Hematopoietic multipotent progenitor cell treated with erythropoietin and hydrocortisone succinate and interleukin-3 and kit ligand, for 15 days (in vitro differentiated cells): Measurements from ENCODE around the gene L3MBTL1.

Source experiments
- DNase-seq: peaks from one replicate; pipeline ENCODE4 v3.0.0-alpha.2; 2015; ENCODE audit warnings: low spot score

The L3MBTL1 gene

DNA sequence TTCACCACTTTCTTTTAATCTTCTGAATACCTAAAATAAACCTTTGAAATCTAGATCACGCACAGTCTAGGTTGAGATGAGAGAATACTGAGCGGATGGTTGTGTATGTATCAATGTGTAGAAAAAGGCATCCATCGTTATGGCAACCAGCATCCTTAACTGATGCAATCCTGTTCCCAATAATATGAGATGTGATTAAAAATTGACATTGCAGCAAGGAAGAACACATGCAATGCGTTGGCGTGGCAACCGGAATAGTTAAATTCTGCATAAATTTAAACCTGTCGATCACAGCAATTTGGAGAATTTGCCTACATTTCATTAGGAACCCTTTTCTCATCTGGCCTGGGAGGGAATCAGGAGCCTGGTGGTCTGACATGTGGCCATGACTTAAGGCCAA lies 1.3 kb upstream of the L3MBTL1 start:
- DNase-seq, result no peak

GRCh38 chr20:43508106-43508505 lies 609 bp downstream of the L3MBTL1 start:
- no peak for DNase-seq

DNA sequence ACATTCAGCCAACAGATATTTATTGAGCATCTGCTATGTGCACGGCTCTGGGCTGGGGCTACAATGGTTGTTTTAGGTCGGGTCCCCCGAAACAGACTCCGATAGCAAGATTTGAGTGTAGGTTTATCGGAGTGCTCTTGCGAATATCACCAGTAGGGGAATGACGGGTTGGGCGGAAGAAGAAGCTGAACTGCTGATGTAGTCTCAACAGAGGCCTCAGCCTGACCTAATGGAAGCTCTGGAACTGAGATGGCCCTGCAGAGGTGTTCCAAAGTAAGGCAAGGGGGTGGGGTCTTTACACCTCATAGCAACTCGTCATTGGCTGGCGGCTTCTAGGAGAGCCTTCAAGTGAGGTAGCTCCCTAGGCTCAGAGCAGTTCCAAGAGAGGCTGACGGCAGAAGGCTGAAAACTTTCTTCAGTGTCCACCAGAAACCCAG lies 1.1 kb downstream of the L3MBTL1 start:
- DNase-seq, result no peak

DNA sequence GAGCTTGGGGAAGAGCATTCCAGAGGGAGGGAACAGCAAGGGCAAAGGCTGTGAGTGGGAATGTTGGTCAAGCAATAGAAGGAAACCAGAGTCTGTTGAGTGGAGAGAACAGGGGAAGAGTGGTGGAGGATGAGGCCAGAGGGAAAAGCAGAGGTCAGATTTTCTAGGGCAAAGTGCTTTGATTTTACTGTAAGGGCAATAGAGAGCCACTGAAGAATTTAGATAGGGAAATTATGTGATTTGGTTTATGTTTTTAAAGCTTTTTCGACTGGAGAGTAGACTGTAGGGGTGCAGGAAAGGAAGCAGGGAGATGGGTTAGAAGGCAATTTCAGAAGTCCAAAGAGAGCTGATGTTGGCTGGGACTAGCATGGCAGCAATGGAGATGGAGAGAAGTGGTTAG lies 4.4 kb downstream of the L3MBTL1 start:
- no peak for DNase-seq

DNA sequence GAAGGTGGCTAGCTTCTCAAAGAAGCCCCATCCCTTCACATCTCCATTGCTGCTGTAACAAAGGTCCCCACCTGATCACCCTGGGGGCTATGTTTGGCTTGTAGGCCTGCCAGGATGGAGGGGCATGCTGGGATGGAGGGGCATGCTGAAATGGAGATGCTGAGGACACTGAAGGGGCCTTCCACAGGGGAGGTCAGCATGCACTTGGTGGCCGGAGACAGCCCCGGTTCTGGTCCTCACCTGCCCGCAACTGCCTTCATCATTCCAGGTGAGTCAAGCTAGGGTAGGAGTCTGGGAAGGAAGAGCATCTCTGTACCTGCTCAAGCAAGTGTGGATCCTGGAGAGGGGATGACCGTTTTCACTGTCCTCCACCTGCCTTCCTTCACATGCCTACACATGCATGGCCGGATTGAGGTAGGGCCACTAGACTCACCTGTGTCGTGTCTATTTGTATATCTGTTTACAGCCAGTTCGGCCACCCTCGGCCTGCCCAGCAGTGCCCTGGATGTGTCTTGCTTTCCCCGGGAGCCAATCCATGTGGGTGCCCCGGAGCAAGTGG lies 6.0 kb downstream of the L3MBTL1 start:
- DNase-seq, result no peak

GRCh38 chr20:43513931-43514647 lies 6.6 kb downstream of the L3MBTL1 start:
- peak; percentile 97 for DNase-seq

DNA sequence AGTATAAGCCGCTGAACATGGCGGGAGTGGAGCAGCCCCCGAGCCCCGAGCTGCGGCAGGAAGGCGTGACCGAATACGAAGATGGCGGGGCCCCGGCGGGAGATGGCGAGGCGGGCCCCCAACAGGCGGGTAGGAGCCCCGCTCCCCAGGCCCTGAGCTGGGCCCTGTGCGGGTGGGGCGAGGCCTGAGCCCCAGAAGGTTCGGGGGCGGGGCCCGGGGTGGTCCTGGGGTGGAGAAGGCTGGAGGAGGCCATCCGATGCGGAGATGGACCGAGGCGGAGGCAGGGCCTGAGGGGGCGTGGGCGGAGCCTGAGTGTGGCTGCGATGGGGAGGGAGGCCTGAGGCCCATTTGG lies 7.1 kb downstream of the L3MBTL1 start:
- DNase-seq, result no peak

DNA sequence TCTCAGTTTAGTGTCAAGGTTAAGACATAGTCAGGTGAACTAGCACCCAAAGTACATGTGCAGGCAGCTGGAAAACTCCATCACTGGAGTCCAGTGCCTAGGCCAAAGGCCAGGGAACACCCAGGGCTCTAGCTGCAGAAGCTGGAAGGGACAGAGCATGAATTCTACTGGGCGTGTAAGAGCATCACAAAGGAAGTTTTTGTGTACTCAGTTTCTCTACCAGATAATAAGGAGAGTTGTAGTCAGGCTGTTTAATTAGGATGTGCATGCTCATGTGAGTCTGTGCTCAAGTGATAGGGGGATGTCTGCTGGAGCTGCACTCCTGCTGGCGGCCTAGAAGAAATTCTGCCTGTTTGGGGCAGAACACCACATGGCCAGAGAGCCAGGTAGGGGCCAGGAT lies 8.1 kb downstream of the L3MBTL1 start:
- DNase-seq, result no peak

DNA sequence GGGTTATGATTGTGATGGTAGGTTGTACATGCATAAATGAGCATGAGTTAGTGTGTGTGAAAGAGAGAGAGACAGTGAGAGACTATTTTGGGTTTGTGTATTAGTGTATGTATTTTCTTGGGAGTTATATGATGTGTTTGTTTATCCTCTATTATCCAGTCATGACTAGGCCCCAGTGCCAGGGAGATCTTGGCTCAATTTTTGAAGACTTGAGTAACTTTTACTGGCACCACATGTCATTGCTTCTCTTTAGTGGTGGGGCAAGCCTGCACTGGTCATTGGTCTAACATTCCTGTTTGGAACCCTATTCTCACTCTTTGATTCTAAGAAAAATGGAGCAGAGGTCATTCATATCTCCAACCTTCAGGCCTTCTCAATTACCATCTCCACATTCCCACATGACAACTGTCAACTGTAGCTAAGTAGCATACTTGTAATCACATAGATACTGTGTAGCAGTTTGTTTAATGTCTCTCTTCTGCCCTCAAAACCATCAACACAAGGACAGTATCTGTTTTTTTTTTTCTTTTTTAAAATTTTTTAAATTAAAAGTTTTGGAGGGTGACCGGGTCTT lies 8.8 kb downstream of the L3MBTL1 start:
- DNase-seq, result no peak

DNA sequence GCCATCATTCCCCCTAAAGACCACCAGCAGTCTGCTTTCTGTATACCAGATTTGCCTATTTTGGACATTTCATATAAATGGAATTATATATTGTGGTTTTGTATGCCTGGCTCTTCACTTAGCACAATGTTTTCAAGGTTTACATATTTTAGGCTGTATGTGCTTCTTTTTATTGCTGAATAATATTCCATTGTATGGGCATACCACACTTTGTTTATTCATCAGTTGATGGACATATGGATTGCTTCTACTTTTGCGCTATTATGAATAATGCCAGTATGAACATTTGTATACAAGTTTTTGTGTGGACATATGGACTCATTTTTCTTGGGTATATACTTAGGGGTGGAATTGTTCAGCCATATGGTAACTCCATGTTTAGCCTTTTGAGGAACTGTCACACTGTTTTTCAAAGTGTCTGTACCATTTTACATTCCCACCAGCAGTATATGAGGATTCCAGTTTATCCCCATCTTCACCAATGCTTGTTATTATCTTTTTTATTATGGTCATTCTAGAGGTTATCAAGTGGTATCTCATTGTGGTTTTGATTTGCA lies 12.7 kb downstream of the L3MBTL1 start:
- DNase-seq, result no peak

DNA sequence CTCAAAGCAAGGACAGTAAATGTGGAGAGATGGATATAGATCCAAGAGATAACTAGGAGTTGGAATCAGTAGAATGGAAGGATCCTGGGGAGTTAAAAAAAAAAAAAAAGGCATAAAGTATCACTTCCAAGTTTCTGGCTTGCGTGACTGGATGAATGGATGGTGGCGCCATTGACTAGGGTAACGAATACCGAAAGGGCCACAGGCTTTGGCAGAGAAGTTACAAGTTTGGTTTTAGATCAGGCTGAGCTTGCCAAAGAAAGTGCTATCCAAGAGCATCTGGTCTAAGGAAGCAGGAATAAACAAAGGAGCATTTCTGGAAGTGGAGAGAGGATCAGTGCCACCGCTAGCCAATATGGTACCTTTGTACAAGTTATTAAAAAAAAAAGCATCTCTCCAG lies 17.5 kb downstream of the L3MBTL1 start:
- no peak for DNase-seq

DNA sequence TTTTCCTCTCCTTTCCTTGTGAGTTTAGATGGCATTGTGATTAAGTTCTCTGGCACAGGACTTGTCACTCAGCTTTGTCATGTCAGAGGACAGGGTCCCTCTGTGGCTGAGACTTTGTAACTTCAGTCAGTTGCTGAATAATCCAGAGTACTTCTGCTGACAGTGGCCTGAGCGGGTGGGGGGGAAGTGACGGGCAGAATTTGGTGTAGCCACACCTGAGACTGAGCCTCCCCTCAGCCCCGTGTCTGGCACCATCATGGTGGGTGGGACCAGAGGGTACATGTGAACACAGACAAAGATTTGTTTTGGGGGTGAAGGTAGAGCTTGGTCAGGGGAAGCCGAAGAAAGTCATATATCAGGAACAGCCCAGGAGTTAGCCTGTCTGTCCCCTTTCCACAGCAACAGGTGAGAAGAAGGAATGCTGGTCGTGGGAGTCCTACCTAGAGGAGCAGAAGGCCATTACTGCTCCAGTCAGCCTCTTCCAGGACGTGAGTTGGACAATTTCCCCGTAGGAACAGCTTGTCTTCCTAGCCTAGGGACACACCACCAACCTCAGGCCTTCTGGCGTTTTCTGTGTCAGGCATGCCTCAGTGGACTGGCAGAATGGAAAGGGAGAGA lies 20.9 kb downstream of the L3MBTL1 start:
- no peak for DNase-seq

DNA sequence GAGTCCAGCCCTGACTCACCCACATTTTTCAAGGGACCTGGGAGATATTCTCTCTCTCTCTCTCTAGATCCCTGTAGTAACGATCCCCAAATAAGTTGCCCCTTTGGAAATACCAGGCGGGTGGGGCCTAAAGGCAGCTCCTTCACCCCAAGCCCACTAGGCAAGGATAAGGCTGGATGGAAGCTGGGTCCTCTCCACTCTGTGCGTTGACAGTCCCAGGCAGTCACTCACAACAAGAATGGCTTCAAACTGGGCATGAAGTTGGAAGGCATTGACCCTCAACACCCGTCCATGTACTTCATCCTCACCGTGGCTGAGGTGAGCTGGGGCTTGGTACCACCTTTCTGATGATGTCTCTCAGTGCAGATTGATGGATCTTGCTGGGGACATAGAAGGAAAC lies 21.6 kb downstream of the L3MBTL1 start:
- DNase-seq, result no peak

GRCh38 chr20:43529457-43530153 lies 22.1 kb downstream of the L3MBTL1 start:
- DNase-seq, result no peak

DNA sequence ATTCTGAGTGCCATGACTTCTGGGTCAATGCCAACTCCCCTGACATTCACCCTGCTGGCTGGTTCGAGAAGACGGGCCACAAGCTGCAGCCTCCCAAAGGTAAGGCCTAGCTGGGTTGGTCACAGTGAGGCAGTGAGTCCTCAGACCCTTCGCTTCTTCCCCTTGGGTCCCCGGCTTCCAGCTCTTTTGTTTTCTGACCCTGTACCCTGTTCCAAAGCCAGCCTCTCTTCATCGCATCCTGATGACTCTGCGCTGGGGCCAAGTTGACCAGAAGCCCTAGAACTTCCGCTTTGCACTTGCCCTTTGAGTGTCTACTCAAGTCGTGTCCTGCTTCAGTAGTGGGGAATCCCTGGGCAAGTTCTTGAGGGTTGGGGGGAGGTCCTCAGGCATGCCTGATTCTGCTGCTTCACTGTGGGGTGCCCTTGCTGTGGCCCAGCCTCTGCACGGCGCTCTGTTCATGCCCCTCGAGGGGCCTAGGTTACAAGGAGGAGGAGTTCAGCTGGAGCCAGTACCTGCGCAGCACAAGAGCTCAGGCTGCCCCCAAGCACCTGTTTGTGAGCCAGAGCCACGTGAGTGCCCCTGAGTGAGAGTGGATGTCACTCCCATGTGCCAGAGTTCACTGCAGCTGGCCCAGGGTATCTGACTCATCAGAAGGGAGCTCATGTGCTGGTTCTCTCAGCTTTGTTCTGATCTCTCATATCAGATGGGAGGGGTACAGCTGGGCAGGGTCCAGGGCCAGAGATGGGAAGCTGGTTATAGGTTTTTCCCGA lies 23.0 kb downstream of the L3MBTL1 start:
- DNase-seq, result no peak

GRCh38 chr20:43531091-43531443 lies 23.6 kb downstream of the L3MBTL1 start:
- no peak for DNase-seq

DNA sequence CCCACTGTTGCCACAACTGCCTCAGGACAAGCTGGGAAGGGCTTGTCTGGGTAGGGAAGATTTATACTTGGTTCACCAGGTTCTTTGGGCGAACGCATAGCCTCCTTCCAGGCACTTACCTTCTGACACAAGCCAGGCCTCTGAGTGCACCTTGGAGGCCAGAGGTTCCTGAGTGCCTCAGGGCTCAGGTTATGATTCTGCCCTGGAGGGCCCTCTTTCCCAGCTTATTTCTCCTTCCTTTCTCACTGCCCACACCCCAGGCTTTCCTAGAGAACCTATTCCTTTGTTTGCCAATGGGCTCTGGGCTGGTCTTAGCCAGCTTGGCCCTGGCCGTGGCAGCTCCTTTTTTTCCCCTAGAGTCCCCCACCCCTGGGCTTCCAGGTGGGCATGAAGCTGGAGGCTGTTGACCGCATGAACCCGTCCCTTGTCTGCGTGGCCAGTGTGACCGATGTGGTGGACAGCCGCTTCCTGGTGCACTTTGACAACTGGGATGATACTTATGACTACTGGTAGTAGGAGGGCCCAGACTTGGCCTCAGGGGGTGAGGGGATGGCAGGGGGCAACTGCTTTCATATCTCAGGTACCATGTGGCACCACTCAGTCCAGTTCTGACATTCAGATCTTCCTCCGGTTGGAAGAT lies 25.0 kb downstream of the L3MBTL1 start:
- DNase-seq, result no peak

DNA sequence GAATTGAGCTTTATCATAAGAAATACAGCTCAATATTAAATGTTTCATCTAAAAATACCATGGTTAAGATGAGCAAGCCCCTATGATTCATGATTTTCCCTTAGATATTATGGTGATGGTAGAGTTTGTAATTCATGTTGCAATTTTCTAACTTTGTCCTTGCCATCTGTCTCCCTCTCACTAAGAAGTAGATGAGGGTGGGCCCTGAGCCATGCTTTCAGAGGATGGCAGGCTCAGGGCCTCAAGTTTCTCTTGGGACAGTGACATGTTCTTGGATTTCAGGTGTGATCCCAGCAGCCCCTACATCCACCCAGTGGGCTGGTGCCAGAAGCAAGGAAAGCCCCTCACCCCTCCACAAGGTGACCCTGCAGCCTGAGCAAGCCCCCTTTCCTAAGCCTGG lies 25.6 kb downstream of the L3MBTL1 start:
- DNase-seq, result no peak

GRCh38 chr20:43534016-43534415 lies 26.5 kb downstream of the L3MBTL1 start:
- no peak for DNase-seq

DNA sequence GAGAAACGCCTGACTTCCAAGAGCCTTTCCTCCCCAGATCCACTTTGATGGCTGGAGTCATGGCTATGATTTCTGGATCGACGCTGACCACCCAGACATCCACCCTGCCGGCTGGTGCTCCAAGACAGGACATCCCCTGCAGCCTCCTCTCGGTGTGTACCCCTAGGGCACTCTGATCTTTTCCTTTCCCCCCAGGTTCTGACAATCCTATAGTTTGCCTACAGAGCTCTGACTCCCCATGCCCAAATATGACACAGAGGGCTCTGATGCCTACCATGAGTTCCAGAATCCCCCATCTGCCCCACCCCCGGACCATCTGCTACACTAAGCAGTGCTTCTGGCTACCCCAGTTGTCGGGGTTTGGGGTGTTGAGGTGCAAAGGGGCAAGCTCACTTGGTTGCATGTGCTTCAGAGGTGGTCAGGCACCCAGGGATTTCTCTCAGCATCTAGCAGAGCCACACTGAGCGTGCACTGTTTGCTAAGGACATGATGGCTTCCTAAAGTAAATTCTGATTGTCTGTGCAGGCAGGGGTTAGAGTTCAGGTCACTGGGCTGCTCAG lies 27.4 kb downstream of the L3MBTL1 start:
- DNase-seq, result no peak
